Esophagus muscularis mucosa (tissue), 4 donors: Measurements from ENCODE around the gene AIMP1. TPM values are rescaled to one million over a fixed set of nuclear protein-coding genes. Genes with fewer than 3 reads are reported as not detected.

ENCODE experiments used
- DNase-seq: peaks from one replicate; pipeline ENCODE4 v3.0.0-alpha.2; 2017; ENCODE audit errors: extremely low spot score
- H3K27ac ChIP-seq, 4 donors: fragments of 200-600 bp; sonication (generic); replicated peaks in 1 of 4; 1 replicate in 3 of 4; 2 replicates in 1 of 4; pipeline ENCODE4 v1.5.1; 2016 to 2019; ENCODE audit warnings: mild to moderate bottlenecking in 1 of 4
- H3K27me3 ChIP-seq, 4 donors: fragments of 200-600 bp; sonication (generic); one replicate each; pipeline versions ENCODE4 v1.5.1 to v1.6.0; 2016 to 2019
- H3K36me3 ChIP-seq, 4 donors: fragments of 200-600 bp; sonication (generic); one replicate each; pipeline ENCODE4 v1.5.1; 2016 to 2019
- H3K4me1 ChIP-seq, 4 donors: fragments of 200-600 bp; sonication (generic); one replicate each; pipeline ENCODE4 v1.5.1; 2016 to 2019
- H3K4me3 ChIP-seq, 4 donors: fragments of 200-600 bp; sonication (generic); 1 replicate in 2 of 4; 2 replicates in 2 of 4; pipeline ENCODE4 v1.5.1; 2016 to 2019; ENCODE audit warnings: mild to moderate bottlenecking in 4 of 4, moderate library complexity in 1 of 4
- H3K9me3 ChIP-seq, 4 donors: fragments of 200-600 bp; sonication (generic); 1 replicate in 3 of 4; 2 replicates in 1 of 4; pipeline ENCODE4 v1.5.1; 2016 to 2019
- EP300 ChIP-seq: sonication (generic); formaldehyde crosslinking; IDR thresholded peaks from one replicate; pipeline ENCODE4 v1.6.1; 2017; ENCODE audit warnings: antibody characterized with exemption
- POLR2A ChIP-seq: fragments of 450-650 bp; IDR thresholded peaks from one replicate; pipeline ENCODE4 v1.6.1; 2017; ENCODE audit warnings: antibody characterized with exemption, moderate library complexity, mild to moderate bottlenecking, low read depth
- POLR2AphosphoS5 ChIP-seq, 2 donors: sonication (generic); formaldehyde crosslinking; IDR thresholded peaks; one replicate each; pipeline ENCODE4 v1.6.1; 2017; ENCODE audit warnings: antibody characterized with exemption in 2 of 2
- WGBS: methylation state at CpG from one replicate; pipeline ENCODE4 v1.1.5; 2018; 5-methylcytosine and 5-hydroxymethylcytosine counted together
- intact Hi-C: fragments of 100-400 bp; cut with DNase I; formaldehyde crosslinking; loops from one replicate; pipeline ENCODE4 v1.15.1; 2023
- total RNA-seq, 4 donors: library from RNA; depleted of rRNA; stranded (reverse); fragments of >200 nt; gene quantifications; one replicate each; pipeline versions ENCODE4 v1.1.0 to v1.2.1, GENCODE V29; 2016
- TF ChIP-seq, protein P1 (sequence below), 3 experiments: fragments of 200-600 bp in 2 of 3; fragments of 450-650 bp in 1 of 3; sonication (generic) in 2 of 3; IDR thresholded peaks; one replicate each; pipeline ENCODE4 v1.5.1; 2017 to 2019; ENCODE audit warnings: antibody characterized with exemption in 3 of 3, mild to moderate bottlenecking in 2 of 3, moderate library complexity in 1 of 3

Gene AIMP1
- total RNA-seq, 4 donors from 2014 or later, result 19.1 to 29.9 (median 25.7) TPM

DNA sequence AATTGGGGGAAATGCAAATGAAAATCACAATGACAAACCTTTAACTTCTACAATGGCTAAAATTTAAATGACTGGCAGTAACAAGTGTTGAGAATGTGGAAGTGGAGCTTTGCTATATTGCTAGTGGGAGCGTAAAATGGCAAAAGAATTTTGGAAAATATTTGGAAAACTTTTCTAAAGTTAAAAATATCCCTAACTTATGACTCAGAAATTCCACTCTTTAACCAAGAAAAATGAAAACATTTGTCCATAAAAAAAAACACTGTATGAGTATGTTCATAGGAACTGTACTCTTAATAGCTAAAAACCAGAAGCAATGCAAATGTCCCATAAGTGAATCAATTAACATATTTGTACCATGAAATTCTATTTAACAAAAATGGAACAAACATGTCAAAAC is 4.0 kb upstream of the AIMP1 start:
- H3K4me1 ChIP-seq, result peaks cover 11 to 29% (median 19%) of the 10 kb centered on the region in 4 donors
- H3K36me3 ChIP-seq, result peaks cover 4 to 6% (median 5%) of the 10 kb centered on the region in 4 donors
- intact Hi-C loops, result loop anchor here (10.0 kb wide), 1 partner anchor 1168 kb away; the partner anchor contains the start of gene TET2
- TF ChIP-seq EP300, result no peak
- no peak for TF ChIP-seq POLR2AphosphoS5 (IDR thresholded peaks at IDR 0.05)
- TF ChIP-seq, protein P1, sequence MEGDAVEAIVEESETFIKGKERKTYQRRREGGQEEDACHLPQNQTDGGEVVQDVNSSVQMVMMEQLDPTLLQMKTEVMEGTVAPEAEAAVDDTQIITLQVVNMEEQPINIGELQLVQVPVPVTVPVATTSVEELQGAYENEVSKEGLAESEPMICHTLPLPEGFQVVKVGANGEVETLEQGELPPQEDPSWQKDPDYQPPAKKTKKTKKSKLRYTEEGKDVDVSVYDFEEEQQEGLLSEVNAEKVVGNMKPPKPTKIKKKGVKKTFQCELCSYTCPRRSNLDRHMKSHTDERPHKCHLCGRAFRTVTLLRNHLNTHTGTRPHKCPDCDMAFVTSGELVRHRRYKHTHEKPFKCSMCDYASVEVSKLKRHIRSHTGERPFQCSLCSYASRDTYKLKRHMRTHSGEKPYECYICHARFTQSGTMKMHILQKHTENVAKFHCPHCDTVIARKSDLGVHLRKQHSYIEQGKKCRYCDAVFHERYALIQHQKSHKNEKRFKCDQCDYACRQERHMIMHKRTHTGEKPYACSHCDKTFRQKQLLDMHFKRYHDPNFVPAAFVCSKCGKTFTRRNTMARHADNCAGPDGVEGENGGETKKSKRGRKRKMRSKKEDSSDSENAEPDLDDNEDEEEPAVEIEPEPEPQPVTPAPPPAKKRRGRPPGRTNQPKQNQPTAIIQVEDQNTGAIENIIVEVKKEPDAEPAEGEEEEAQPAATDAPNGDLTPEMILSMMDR (IDR thresholded peaks at IDR 0.05), result no peak
- TF ChIP-seq POLR2A, result no peak
- DNase-seq, result no peak
- 51% methylated on average over 1 of the region's 1 CpG for WGBS
- no peaks in the 10 kb centered on the region for H3K27me3 ChIP-seq
- no peaks in the 10 kb centered on the region for H3K9me3 ChIP-seq
- H3K4me3 ChIP-seq, result no peak overlapping the region
- no peak overlapping the region for H3K27ac ChIP-seq

DNA sequence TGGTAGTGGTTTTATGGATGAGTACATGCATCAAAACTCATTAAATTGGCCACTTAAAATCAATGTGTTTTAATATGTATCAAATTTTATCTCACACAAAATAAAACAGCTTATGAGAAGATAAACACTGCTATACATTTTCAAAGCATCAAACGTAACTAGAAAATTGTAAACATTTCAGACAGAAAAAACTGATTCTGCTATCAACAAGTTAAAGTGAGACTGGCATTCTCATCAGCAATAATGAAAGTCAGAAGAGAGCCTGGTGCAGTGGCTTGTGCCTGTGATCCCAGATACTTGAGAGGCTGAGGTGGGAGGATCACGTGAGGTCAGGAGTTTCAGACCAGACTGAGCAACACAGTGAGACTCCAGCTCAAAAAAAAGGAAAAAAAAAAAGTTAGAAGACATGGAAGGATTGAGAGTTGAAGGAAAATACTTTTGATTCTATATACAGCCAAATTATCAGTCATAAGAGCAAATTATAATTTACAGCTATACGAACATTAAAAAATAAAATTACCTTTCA is 3.3 kb upstream of the AIMP1 start:
- Histone ChIP-seq H3K36me3 (peaks cover 4 to 5% (median 5%) of the 10 kb centered on the region in 4 donors), H3K27me3 (no peaks in the 10 kb centered on the region), H3K9me3 (no peaks in the 10 kb centered on the region), H3K4me1 (peaks cover 17 to 36% (median 26%) of the 10 kb centered on the region in 4 donors), H3K27ac (no peak overlapping the region), H3K4me3 (no peak overlapping the region)
- TF ChIP-seq, protein P1 (IDR thresholded peaks at IDR 0.05), result no peak
- TF ChIP-seq POLR2AphosphoS5 (IDR thresholded peaks at IDR 0.05), result no peak
- no peak for TF ChIP-seq EP300
- no peak for TF ChIP-seq POLR2A
- intact Hi-C loops, result loop anchor here (10.0 kb wide), 1 partner anchor 1168 kb away; the partner anchor contains the start of gene TET2
- DNase-seq, result no peak
- WGBS, result 85% methylated on average over 3 of the region's 3 CpGs

DNA sequence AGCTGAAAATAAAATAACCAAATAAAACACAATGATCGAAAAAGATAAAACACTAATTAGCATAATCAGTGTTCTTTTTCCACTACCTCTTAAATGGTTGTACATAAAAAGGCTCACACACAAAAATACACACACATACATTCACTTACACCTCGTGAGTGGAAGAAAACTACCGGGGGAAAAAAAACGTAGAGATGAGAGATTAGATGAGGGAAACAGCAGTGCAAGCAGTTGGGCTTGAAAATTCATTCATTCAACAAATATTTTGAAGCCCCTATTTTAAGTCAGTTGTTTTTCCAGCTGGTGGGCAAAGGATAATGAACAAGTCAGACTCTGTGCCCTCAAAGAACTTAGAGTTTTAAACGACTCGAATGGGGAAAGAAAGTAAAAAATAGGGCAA is 1.4 kb upstream of the AIMP1 start:
- DNase-seq, result no peak
- intact Hi-C loops, result loop anchor here (10.0 kb wide), 1 partner anchor 1170 kb away; the partner anchor contains the start of gene TET2
- 43% methylated on average over 6 of the region's 6 CpGs for WGBS
- H3K27me3 ChIP-seq, result no peaks in the 10 kb centered on the region
- peak overlapping the region; percentile 89 to 93 (median 92) for H3K27ac ChIP-seq
- H3K36me3 ChIP-seq, result no peaks in the 10 kb centered on the region
- peaks cover 20 to 47% (median 40%) of the 10 kb centered on the region in 4 donors for H3K4me1 ChIP-seq
- TF ChIP-seq, protein P1 (IDR thresholded peaks at IDR 0.05), result no peak
- TF ChIP-seq POLR2A, result no peak
- TF ChIP-seq POLR2AphosphoS5 (IDR thresholded peaks at IDR 0.05), result no peak
- no peak for TF ChIP-seq EP300
- H3K4me3 ChIP-seq, result peak overlapping the region; percentile 71 to 85 (median 82)
- no peaks in the 10 kb centered on the region for H3K9me3 ChIP-seq

- TF ChIP-seq EP300 (no peak), POLR2AphosphoS5 (IDR thresholded peaks at IDR 0.05) (no peak), POLR2A (no peak)
- TF ChIP-seq, protein P1 (IDR thresholded peaks at IDR 0.05), result no peak
- H3K36me3 ChIP-seq, result peaks cover 0 to 1% (median under 1%) of the 10 kb centered on the region in 4 donors
- no peaks in the 10 kb centered on the region for H3K27me3 ChIP-seq
- H3K27ac ChIP-seq, result peak overlapping the region; percentile 89 to 93 (median 92)
- H3K4me1 ChIP-seq, result peaks cover 20 to 47% (median 40%) of the 10 kb centered on the region in 4 donors
- H3K9me3 ChIP-seq, result no peaks in the 10 kb centered on the region
- intact Hi-C loops, result loop anchor here (10.0 kb wide), 1 partner anchor 1171 kb away; the partner anchor contains the start of gene TET2
- DNase-seq, result no peak
- 0% methylated on average over 7 of the region's 13 CpGs for WGBS
- H3K4me3 ChIP-seq, result peak overlapping the region; percentile 71 to 85 (median 82)
Measured at GRCh38 chr4:106315476-106315967, 828 bp upstream of the AIMP1 start.
